Measurements from ENCODE around the gene NME4.
"Not testable (repeated sequence)": the region's sequence is repeated elsewhere in the genome, so short reads cannot be mapped to it uniquely, and the experiment has no call there.

Gene NME4

DNA sequence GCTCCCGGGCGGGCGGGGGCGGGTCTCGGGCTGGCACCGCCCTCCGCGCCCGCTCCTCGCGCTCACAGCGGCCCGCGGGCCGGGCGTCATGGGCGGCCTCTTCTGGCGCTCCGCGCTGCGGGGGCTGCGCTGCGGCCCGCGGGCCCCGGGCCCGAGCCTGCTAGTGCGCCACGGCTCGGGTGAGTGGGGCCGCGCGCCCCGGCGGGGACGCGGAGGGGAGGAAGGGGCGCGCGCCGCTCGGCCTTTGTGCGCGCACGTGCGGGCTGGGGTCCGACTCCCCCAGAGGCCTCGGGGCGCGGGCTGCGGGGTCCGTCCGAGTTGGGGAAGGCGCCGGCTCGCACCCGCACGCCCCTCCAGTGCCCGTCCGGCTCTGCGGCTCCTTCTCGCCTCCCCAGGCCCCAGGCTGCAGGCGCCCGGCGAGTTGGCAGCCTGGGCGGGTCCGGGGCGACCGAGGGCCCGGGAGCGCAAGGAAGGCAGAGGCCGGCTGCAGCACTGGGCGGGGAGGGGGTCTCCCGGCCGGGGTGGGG lies at the start of gene NME4:
NME4 (plus strand) TSS at position 65 of the 527 bp plus-strand sequence; CDS start at position 89, 24 bp downstream.
- peak; percentile 51 for DNase-seq (ENCODE audit: low read depth)
- TF ChIP-seq, protein P1, sequence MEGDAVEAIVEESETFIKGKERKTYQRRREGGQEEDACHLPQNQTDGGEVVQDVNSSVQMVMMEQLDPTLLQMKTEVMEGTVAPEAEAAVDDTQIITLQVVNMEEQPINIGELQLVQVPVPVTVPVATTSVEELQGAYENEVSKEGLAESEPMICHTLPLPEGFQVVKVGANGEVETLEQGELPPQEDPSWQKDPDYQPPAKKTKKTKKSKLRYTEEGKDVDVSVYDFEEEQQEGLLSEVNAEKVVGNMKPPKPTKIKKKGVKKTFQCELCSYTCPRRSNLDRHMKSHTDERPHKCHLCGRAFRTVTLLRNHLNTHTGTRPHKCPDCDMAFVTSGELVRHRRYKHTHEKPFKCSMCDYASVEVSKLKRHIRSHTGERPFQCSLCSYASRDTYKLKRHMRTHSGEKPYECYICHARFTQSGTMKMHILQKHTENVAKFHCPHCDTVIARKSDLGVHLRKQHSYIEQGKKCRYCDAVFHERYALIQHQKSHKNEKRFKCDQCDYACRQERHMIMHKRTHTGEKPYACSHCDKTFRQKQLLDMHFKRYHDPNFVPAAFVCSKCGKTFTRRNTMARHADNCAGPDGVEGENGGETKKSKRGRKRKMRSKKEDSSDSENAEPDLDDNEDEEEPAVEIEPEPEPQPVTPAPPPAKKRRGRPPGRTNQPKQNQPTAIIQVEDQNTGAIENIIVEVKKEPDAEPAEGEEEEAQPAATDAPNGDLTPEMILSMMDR (IDR thresholded peaks at IDR 0.05; ENCODE audit: low read length, missing control alignments): no peak
- H3K4me3 ChIP-seq (replicated peaks; ENCODE audit: low read depth, low read length): peak within 1 kb of the TSS; percentile 65

DNA sequence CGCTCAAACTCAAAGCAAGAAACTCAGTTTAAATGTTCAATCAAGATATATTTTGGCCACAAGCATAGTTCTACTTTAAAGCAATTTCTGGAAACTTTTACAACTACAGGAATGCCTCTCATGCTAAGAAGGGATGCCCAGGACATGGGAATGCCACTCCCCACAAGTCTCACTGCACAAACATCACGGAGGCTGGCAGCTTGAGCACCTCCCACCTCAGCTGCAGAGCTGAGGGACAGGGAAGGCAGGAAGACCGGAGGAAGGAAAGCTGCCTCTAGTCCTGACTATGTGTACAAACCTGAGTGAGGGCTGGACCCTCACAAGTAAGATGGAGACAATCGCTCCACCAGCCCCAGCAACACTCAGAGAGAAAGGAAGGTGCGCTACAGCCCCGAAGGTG lies 49.8 kb upstream of the NME4 start:
- H3K4me3 ChIP-seq (replicated peaks; ENCODE audit: low read depth, low read length): no peak overlapping the region
- TF ChIP-seq, protein P1 (IDR thresholded peaks at IDR 0.05; ENCODE audit: low read length, missing control alignments): no peak

GRCh38 chr16:348495-348894 lies 48.5 kb upstream of the NME4 start:
- not testable (repeated sequence) for DNase-seq (ENCODE audit: low read depth); H3K4me3 ChIP-seq (replicated peaks; ENCODE audit: low read depth, low read length)

More for the DNA sequence above, 49.8 kb upstream of the NME4 start:
- no peak for DNase-seq (ENCODE audit: low read depth)

DNA sequence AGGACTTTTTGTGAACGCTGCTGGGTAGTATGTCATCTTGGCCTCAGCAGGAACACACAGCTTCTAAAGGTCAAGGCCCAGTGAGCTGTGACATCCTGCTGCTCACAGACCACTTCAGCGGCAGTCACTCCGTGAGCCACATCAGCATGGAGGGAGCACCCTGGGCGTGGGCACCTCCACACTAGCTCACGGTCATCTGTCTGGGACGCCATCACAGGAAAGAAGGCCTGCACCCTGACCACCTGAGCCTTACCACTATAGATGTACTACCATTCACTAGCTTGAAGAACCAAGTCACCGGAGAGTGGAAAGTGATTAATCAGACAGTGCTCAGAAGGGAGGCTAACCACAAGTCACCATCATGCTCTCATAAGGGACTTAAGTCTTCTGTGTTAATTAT lies 47.8 kb upstream of the NME4 start:
- DNase-seq (ENCODE audit: low read depth): no peak
- TF ChIP-seq, protein P1 (IDR thresholded peaks at IDR 0.05; ENCODE audit: low read length, missing control alignments): no peak
- no peak overlapping the region for H3K4me3 ChIP-seq (replicated peaks; ENCODE audit: low read depth, low read length)

GRCh38 chr16:350203-350602 lies 46.8 kb upstream of the NME4 start:
- TF ChIP-seq, protein P1 (IDR thresholded peaks at IDR 0.05; ENCODE audit: low read length, missing control alignments): no peak
- H3K4me3 ChIP-seq (replicated peaks; ENCODE audit: low read depth, low read length): no peak overlapping the region
- no peak for DNase-seq (ENCODE audit: low read depth)

- H3K4me3 ChIP-seq (replicated peaks; ENCODE audit: low read depth, low read length): peak overlapping the region; percentile 67
- DNase-seq (ENCODE audit: low read depth): no peak
- TF ChIP-seq, protein P1 (IDR thresholded peaks at IDR 0.05; ENCODE audit: low read length, missing control alignments): no peak
These were observed 45.0 kb upstream of the NME4 start for GRCh38 chr16:351804-352520.

GRCh38 chr16:352547-353403 lies 44.2 kb upstream of the NME4 start, which contains the start of gene AXIN1:
Gene AXIN1, minus strand, starts transcription at chr16:352723. Its CDS starts 5,698 bp downstream, at chr16:347025.
- H3K4me3 ChIP-seq (replicated peaks; ENCODE audit: low read depth, low read length): peak within 1 kb of the TSS; percentile 67
- TF ChIP-seq, protein P1 (IDR thresholded peaks at IDR 0.05; ENCODE audit: low read length, missing control alignments): peak; percentile 4
- peak; percentile 94 for DNase-seq (ENCODE audit: low read depth)
